SK-N-SH (cell line): ENCODE results near the gene CALCOCO2. TPM values are rescaled to one million over a fixed set of nuclear protein-coding genes. Genes with fewer than 3 reads are reported as not detected.

ENCODE experiments used
- CTCF ChIA-PET: fragments of 300-600, 350-600 bp; formaldehyde crosslinking; extraction: SDS; loops from one replicate; lab custom pipeline; 2021; lab: Yijun Ruan, JAX
- POLR2A ChIA-PET: fragments of 350-600 bp; sonication (Branson Sonifier 250); formaldehyde crosslinking; extraction: SDS; loops from one replicate; lab custom pipeline; 2020; ENCODE audit warnings: antibody characterized with exemption, inconsistent platforms; lab: Yijun Ruan, JAX
- DNase-seq: peaks from one replicate; pipeline ENCODE4 v3.0.0; 2012
- H2AFZ ChIP-seq: fragments of 200-600 bp; sonication (generic); 2 replicates; pipeline ENCODE4 v1.8.1; 2016; ENCODE audit warnings: antibody characterized with exemption, mild to moderate bottlenecking, low read depth
- H3F3A ChIP-seq: fragments of 200-600 bp; sonication (generic); replicated peaks from 2 replicates; pipeline ENCODE3; 2016; ENCODE audit warnings: antibody characterized with exemption, mild to moderate bottlenecking; ENCODE audit not compliant: insufficient read depth
- H3K27ac ChIP-seq, 2 experiments: fragments of 200-500 bp in 1 of 2; fragments of 200-600 bp in 1 of 2; sonication (Bioruptor generic) in 1 of 2; sonication (generic), shearing (Covaris generic) in 1 of 2; 2 replicates each; pipeline versions ENCODE4 v1.5.1 to v1.6.1; 2014 to 2016; ENCODE audit warnings: low read depth in 2 of 2, inconsistent platforms in 1 of 2, low read length in 1 of 2, mild to moderate bottlenecking in 1 of 2, mixed read lengths in 1 of 2
- H3K27me3 ChIP-seq: fragments of 200-600 bp; sonication (generic), shearing (Covaris generic); 2 replicates; pipeline ENCODE4 v1.6.1; 2016; ENCODE audit warnings: mixed run types; ENCODE audit not compliant: insufficient read depth
- H3K36me3 ChIP-seq, 2 experiments: fragments of 200-500 bp in 1 of 2; fragments of 200-600 bp in 1 of 2; sonication (Bioruptor generic) in 1 of 2; sonication (generic) in 1 of 2; replicated peaks in 1 of 2; 2 replicates each; pipeline versions ENCODE3 to v1.5.1; 2014 to 2016; ENCODE audit warnings: low read length in 1 of 2, mild to moderate bottlenecking in 1 of 2; ENCODE audit not compliant: insufficient read depth in 2 of 2, control insufficient read depth in 1 of 2
- H3K4me1 ChIP-seq, 2 experiments: fragments of 200-500 bp in 1 of 2; fragments of 200-600 bp in 1 of 2; sonication (Bioruptor generic) in 1 of 2; sonication (generic), shearing (Covaris generic) in 1 of 2; 2 replicates each; pipeline versions ENCODE4 v1.5.1 to v1.6.1; 2014 to 2016; ENCODE audit warnings: low read depth in 1 of 2, low read length in 1 of 2, mixed run types in 1 of 2; ENCODE audit not compliant: insufficient read depth in 2 of 2, control insufficient read depth in 1 of 2
- H3K4me2 ChIP-seq: fragments of 200-600 bp; sonication (generic), shearing (Covaris generic); 2 replicates; pipeline ENCODE4 v1.6.1; 2017; ENCODE audit warnings: mixed run types
- H3K4me3 ChIP-seq, 2 experiments: fragments of 200-500 bp in 1 of 2; fragments of 200-600 bp in 1 of 2; sonication (Bioruptor generic) in 1 of 2; sonication (generic), shearing (Covaris generic) in 1 of 2; 2 replicates each; pipeline versions ENCODE4 v1.5.1 to v1.8.1; 2014 to 2016; ENCODE audit warnings: low read depth in 2 of 2, inconsistent platforms in 1 of 2, low read length in 1 of 2, mild to moderate bottlenecking in 1 of 2, mixed read lengths in 1 of 2, moderate library complexity in 1 of 2
- H3K79me2 ChIP-seq: fragments of 200-600 bp; sonication (generic); 2 replicates; pipeline ENCODE4 v1.8.1; 2017; ENCODE audit warnings: mild to moderate bottlenecking; ENCODE audit not compliant: insufficient read depth
- H3K9ac ChIP-seq: fragments of 200-600 bp; sonication (generic); 2 replicates; pipeline ENCODE4 v1.6.1; 2017; ENCODE audit warnings: mixed run types
- H3K9me2 ChIP-seq: fragments of 200-600 bp; sonication (generic); 2 replicates; pipeline ENCODE4 v1.6.1; 2017; ENCODE audit warnings: mixed run types
- H3K9me3 ChIP-seq: fragments of 200-600 bp; sonication (generic); 2 replicates; pipeline ENCODE4 v1.6.1; 2017; ENCODE audit warnings: mixed run types, mild to moderate bottlenecking, moderate library complexity
- H4K20me1 ChIP-seq: fragments of 200-600 bp; sonication (generic); 2 replicates; pipeline ENCODE4 v1.6.1; 2017; ENCODE audit warnings: mild to moderate bottlenecking, mixed run types; ENCODE audit not compliant: insufficient read depth
- CHD2 ChIP-seq: fragments of 150-350 bp; IDR thresholded peaks from 2 replicates; pipeline ENCODE4 v1.6.1; 2018; ENCODE audit warnings: low read length; ENCODE audit not compliant: partially characterized antibody
- CTCF ChIP-seq: fragments of 200-600 bp; sonication (generic); IDR thresholded peaks from 2 replicates; pipeline ENCODE4 v1.6.1; 2017; ENCODE audit warnings: antibody characterized with exemption, mild to moderate bottlenecking, moderate library complexity
- EZH2phosphoT487 ChIP-seq: fragments of 200-600 bp; sonication (generic); IDR thresholded peaks from 2 replicates; pipeline ENCODE4 v1.6.1; 2017; ENCODE audit warnings: low read depth, mixed run types, mild to moderate bottlenecking, antibody characterized with exemption, moderate library complexity, borderline replicate concordance
- FOXJ3 ChIP-seq: sonication (generic); formaldehyde crosslinking; IDR thresholded peaks from 2 replicates; pipeline ENCODE4 v1.5.1; 2020; ENCODE audit warnings: mild to moderate bottlenecking, missing genetic modification reagents
- FOXM1 ChIP-seq: IDR thresholded peaks from 2 replicates; pipeline ENCODE4 v1.4.0; 2012; ENCODE audit warnings: low read depth, mild to moderate bottlenecking
- GABPA ChIP-seq: IDR thresholded peaks from 2 replicates; pipeline ENCODE4 v1.4.0; 2012; ENCODE audit warnings: low read depth, mild to moderate bottlenecking
- GATA2 ChIP-seq: sonication (generic); formaldehyde crosslinking; IDR thresholded peaks from 2 replicates; pipeline ENCODE4 v1.5.0; 2020; ENCODE audit warnings: mild to moderate bottlenecking, missing genetic modification reagents
- MEF2A ChIP-seq: IDR thresholded peaks from 2 replicates; pipeline ENCODE4 v1.4.0; 2012; ENCODE audit warnings: low read depth, borderline replicate concordance
- MXI1 ChIP-seq: IDR thresholded peaks from 2 replicates; pipeline ENCODE4 v1.6.1; 2012; ENCODE audit warnings: mild to moderate bottlenecking, low read depth, low read length, improper control_type of control experiment
- POLR2AphosphoS5 ChIP-seq: IDR thresholded peaks from 2 replicates; pipeline ENCODE4 v1.6.1; 2012; ENCODE audit warnings: low read depth, low read length
- RCOR1 ChIP-seq: fragments of 150-350 bp; IDR thresholded peaks from 2 replicates; pipeline ENCODE4 v1.6.1; 2017; ENCODE audit warnings: antibody characterized with exemption, low read length
- REST ChIP-seq: IDR thresholded peaks from 2 replicates; pipeline ENCODE4 v1.6.1; 2012; ENCODE audit warnings: mild to moderate bottlenecking, low read depth, low read length, moderate library complexity
- SIN3A ChIP-seq: IDR thresholded peaks from 2 replicates; pipeline ENCODE4 v1.6.1; 2012; ENCODE audit warnings: low read depth, mild to moderate bottlenecking, low read length, moderate library complexity, borderline replicate concordance
- SMC3 ChIP-seq: IDR thresholded peaks from 2 replicates; pipeline ENCODE4 v1.6.1; 2012; ENCODE audit warnings: low read depth, low read length, improper control_type of control experiment
- TCF12 ChIP-seq: IDR thresholded peaks from 2 replicates; pipeline ENCODE4 v1.4.0; 2012
- TEAD4 ChIP-seq: IDR thresholded peaks from 2 replicates; pipeline ENCODE4 v1.4.0; 2012; ENCODE audit warnings: mild to moderate bottlenecking, borderline replicate concordance; ENCODE audit not compliant: insufficient read depth
- USF1 ChIP-seq: IDR thresholded peaks from 2 replicates; pipeline ENCODE4 v1.4.0; 2012; ENCODE audit warnings: low read depth, borderline replicate concordance
- YY1 ChIP-seq: IDR thresholded peaks from 2 replicates; pipeline ENCODE4 v1.4.0; 2012; ENCODE audit warnings: low read depth, mild to moderate bottlenecking
- ZBTB33 ChIP-seq: IDR thresholded peaks from 2 replicates; pipeline ENCODE4 v1.4.0; 2012; ENCODE audit warnings: low read depth, borderline replicate concordance
- WGBS: methylation state at CpG from one replicate; pipeline ENCODE4 v1.1.6; 2017; ENCODE audit warnings: low lambda C conversion rate; 5-methylcytosine and 5-hydroxymethylcytosine counted together
- polyA plus RNA-seq, 3 experiments: library from polyadenylated mRNA; depleted of rRNA; stranded (reverse); fragments of >200 nt; gene quantifications; 2 replicates each; pipeline ENCODE4 v1.2.3, GENCODE V29; 2012

Gene CALCOCO2
- polyA plus RNA-seq, 1 of the 3 experiments (the other 2 are of a cell fraction): 49.9 TPM

- Histone ChIP-seq H3K4me2 (no peak overlapping the region), H3K9ac (no peak overlapping the region), H3K9me3 (no peaks in the 10 kb centered on the region), H4K20me1 (no peaks in the 10 kb centered on the region), H3K4me1 (no peaks in the 10 kb centered on the region; a peak in 1 of 4 replicates), H3K36me3 (no peaks in the 10 kb centered on the region), H3K4me3 (no peak overlapping the region), H3K27me3 (peaks cover 10% of the 10 kb centered on the region; the same call in 1 of the 2 replicates), H3K79me2 (no peaks in the 10 kb centered on the region), H3K9me2 (no peaks in the 10 kb centered on the region), H3K27ac (no peak overlapping the region), H3F3A (no peaks in the 10 kb centered on the region), H2AFZ (no peak overlapping the region)
- TF ChIP-seq FOXM1 (no peak), SMC3 (no peak), CHD2 (no peak), EZH2phosphoT487 (no peak), SIN3A (no peak), REST (no peak), RCOR1 (no peak), ZBTB33 (no peak), GATA2 (CRISPR knock-in tag) (no peak)
- DNase-seq: no peak
- WGBS: 100% methylated on average over 1 of the region's 1 CpG
- ChIA-PET CTCF (interaction anchor here (1.0 to 32.7 kb wide), 8 partner anchors 9 to 254 kb away, joined by 3 to 1196 read pairs (median 14); partner anchors contain the start of gene TTLL6), POLR2A (interaction anchor here (0.6 kb wide), 1 partner anchor 11 kb away, joined by 3 read pairs; no protein-coding TSS in a partner anchor)
These were observed 42.4 kb downstream of the CALCOCO2 start for GRCh38 chr17:48873209-48873608.

GRCh38 chr17:48873696-48874443 lies 43.0 kb downstream of the CALCOCO2 start:
- Histone ChIP-seq H3K27ac (no peak overlapping the region), H3F3A (no peaks in the 10 kb centered on the region), H3K79me2 (no peaks in the 10 kb centered on the region), H3K4me3 (no peak overlapping the region), H4K20me1 (no peaks in the 10 kb centered on the region), H3K9me2 (no peaks in the 10 kb centered on the region), H3K9ac (no peak overlapping the region), H3K9me3 (no peaks in the 10 kb centered on the region), H2AFZ (no peak overlapping the region), H3K27me3 (peaks cover 10% of the 10 kb centered on the region; the same call in 1 of the 2 replicates), H3K4me2 (no peak overlapping the region), H3K4me1 (no peaks in the 10 kb centered on the region; a peak in 1 of 4 replicates), H3K36me3 (no peaks in the 10 kb centered on the region)
- CTCF ChIA-PET: interaction anchor here (0.8 to 32.7 kb wide), 11 partner anchors 8 to 255 kb away, joined by 3 to 1196 read pairs (median 4); partner anchors contain the start of gene TTLL6
- POLR2A ChIA-PET: no interaction called here
- 57% methylated on average over 5 of the region's 5 CpGs for WGBS
- DNase-seq: no peak
- TF ChIP-seq POLR2AphosphoS5 (no peak), TCF12 (no peak), YY1 (no peak), MEF2A (no peak), FOXJ3 (CRISPR knock-in tag) (no peak), RCOR1 (no peak), MXI1 (no peak), USF1 (no peak), CTCF (no peak), TEAD4 (no peak), GABPA (no peak)
